ENCODE data around the gene TAGLN.
A peak's percentile ranks its signal among the peaks of the same experiment; 100 is the strongest.
"Not testable (repeated sequence)": the region's sequence is repeated elsewhere in the genome, so short reads cannot be mapped to it uniquely, and the experiment has no call there.

TAGLN gene

GRCh38 chr11:117195761-117196160, 3.4 kb upstream of the TAGLN start:
- no peak for DNase-seq (ENCODE audit: low spot score)

GRCh38 chr11:117197006-117197405, 2.2 kb upstream of the TAGLN start:
- DNase-seq (ENCODE audit: low spot score) = no peak

- DNase-seq (ENCODE audit: low spot score) = peak; percentile 53
These were observed 1.4 kb upstream of the TAGLN start for GRCh38 chr11:117197516-117198456.

GRCh38 chr11:117198613-117199012, 557 bp upstream of the TAGLN start:
- DNase-seq (ENCODE audit: low spot score) = no peak

GRCh38 chr11:117199916-117200812, 994 bp downstream of the TAGLN start:
- no peak for DNase-seq (ENCODE audit: low spot score)

GRCh38 chr11:117200813-117201657, 1.9 kb downstream of the TAGLN start:
- no peak for DNase-seq (ENCODE audit: low spot score)

- no peak for DNase-seq (ENCODE audit: low spot score)
These were observed 2.6 kb downstream of the TAGLN start for GRCh38 chr11:117201658-117202305.

- no peak for DNase-seq (ENCODE audit: low spot score)
These were observed 3.4 kb downstream of the TAGLN start for GRCh38 chr11:117202386-117203068.

DNA sequence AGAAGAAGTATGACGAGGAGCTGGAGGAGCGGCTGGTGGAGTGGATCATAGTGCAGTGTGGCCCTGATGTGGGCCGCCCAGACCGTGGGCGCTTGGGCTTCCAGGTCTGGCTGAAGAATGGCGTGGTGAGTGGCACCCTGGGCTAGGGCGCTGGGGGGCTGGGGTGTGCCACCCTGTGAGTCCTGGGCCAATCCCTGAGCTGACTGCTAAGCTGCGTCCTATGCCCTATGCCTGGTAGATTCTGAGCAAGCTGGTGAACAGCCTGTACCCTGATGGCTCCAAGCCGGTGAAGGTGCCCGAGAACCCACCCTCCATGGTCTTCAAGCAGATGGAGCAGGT, 3.9 kb downstream of the TAGLN start:
- DNase-seq (ENCODE audit: low spot score) = no peak

- no peak for DNase-seq (ENCODE audit: low spot score)
These were observed 5.3 kb downstream of the TAGLN start for GRCh38 chr11:117204283-117205080.

GRCh38 chr11:117205211-117205818, 6.1 kb downstream of the TAGLN start:
- no peak for DNase-seq (ENCODE audit: low spot score)

GRCh38 chr11:117206111-117206510, 6.9 kb downstream of the TAGLN start:
- not testable (repeated sequence) for DNase-seq (ENCODE audit: low spot score)

DNA sequence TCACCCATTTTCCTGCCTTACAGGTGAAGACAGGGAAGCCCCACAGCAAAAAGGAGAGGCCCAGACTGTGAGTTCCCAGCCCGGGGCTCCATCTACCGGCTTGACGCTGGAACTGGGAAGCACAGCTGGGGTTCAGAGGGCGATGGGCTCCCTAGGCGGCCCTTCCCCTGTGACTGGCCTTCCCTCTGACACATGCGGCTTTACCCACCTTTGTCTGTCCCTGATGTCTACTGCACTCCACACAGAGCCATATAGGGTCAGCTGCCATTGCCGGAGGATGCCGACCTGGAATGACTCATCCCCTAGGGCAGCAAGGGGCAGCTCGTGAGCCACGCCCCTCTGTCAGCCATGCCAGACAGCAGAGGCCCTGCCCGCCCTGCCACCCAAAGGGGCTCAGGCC, 7.7 kb downstream of the TAGLN start:
- not testable (repeated sequence) for DNase-seq (ENCODE audit: low spot score)

DNA sequence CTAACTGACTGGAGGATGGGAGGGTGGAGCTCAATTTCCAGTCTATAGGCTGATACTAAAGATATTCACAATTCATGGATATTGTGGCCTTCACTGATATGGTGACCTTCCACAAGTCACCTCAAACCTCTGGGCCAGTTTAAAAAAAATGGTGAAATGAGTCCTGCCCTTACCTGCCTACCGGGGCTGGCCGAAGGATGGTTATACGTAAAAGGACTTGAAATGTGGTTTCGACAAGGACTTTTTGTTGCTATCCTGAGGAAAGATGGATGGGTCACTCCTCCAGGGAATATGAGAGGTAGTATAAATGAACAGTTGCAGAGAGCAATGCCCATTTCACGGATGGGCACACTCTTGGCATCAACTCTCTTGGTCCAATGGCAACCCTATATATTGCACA, 8.3 kb downstream of the TAGLN start:
- DNase-seq (ENCODE audit: low spot score) = not testable (repeated sequence)

- not testable (repeated sequence) for DNase-seq (ENCODE audit: low spot score)
These were observed 9.5 kb downstream of the TAGLN start for GRCh38 chr11:117208710-117209109.

DNA sequence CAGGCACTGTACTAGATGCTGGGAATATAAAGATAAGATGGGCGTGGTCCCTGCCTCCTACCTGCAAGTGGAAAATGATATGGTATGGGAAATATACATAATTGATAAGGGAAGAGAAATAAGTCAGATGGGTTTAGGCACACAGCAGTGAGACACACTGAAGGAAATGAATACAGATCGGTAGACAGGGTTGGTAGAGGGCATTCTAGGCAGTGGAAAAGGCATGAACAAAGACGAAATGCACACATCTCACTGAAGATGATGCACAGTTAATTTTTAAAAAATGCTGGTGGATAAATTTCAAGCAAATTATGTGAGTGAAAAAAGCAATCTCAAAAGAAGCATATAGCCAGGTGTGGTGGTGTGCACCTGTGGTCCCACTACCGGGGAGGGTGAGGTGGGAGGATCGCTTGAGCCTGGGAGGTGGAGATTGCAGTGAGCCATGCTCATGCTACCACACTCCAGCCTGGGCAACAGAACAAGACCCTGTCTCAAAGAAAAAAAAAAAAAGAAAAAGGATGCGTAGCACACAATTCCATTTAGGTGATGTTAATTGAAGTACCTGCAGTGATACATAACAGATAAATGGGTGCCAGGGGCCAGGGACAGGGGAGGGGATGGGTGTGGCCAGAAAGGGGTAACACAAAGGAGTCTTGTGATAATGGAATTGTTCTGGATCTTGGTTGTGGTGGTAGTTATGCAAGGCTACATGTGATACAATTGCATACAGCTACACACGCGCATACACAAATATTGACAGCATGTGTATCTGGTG, 10.4 kb downstream of the TAGLN start:
- not testable (repeated sequence) for DNase-seq (ENCODE audit: low spot score)

DNA sequence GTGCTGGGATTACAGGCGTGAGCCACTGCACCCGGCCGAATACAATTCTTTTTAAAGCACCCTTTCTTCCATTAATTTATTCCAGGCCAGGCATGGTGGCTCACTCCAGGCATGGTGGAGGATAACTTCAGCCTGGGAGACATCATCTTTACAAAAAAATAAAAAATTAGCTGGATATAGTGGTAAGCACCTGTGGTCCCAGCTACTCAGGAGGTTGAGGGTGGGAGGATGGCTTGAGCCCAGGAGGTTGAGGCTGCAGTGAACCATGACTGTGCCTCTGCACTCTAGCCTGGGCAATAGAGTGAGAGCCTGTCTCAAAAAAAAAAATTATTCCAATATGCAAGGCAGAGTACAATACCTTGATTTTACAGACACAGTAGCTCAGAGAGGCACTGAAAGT, 11.4 kb downstream of the TAGLN start:
- DNase-seq (ENCODE audit: low spot score) = no peak

DNA sequence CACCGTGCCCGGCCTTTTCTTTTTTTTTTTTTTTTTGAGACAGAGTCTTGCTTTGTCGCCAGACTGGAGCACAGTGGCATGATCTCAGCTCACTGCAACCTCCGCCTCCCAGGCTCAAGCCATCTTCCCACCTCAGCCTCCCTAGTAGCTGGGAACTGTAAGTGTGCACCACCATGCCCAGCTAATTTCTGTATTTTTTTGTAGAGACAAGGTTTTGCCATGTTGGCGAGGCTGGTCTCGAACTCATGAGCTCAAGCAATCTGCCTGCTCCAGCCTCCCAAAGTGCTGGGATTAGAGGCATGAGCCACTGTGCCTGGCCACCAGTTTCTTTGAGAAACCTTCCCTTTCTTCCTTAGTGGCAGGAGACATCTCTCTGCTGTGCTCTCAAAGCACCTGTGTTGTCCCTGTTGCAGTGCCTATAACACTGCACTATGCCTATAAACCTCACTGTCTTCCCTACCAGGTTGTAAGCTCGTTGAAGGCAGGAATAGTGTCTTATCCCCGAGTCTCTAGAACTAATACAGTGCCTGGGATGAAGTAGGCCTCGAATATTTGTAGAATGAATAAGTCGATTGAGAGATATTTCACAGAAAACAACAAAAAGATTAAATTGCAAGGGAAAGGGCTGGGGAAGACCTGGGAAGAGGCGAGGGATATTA, 13.7 kb downstream of the TAGLN start:
- no peak for DNase-seq (ENCODE audit: low spot score)
